Mucosa of rectum (tissue), 2 donors: ENCODE results near the gene CPNE9.

Experiments
- H3K27ac ChIP-seq, 2 donors: one replicate each; pipeline ENCODE4 v1.7.0; 2013; ENCODE audit warnings: inconsistent platforms in 2 of 2, low read depth in 2 of 2, low read length in 2 of 2
- H3K27me3 ChIP-seq, 2 donors: one replicate each; pipeline ENCODE4 v1.7.0; 2013; ENCODE audit warnings: low read length in 2 of 2; ENCODE audit not compliant: control insufficient read depth in 2 of 2, insufficient read depth in 2 of 2
- H3K36me3 ChIP-seq, 2 donors: one replicate each; pipeline ENCODE4 v1.7.0; 2013; ENCODE audit warnings: low read length in 2 of 2; ENCODE audit not compliant: control insufficient read depth in 2 of 2, insufficient read depth in 2 of 2
- H3K4me1 ChIP-seq, 2 donors: one replicate each; pipeline ENCODE4 v1.7.0; 2013; ENCODE audit warnings: low read length in 2 of 2, mild to moderate bottlenecking in 1 of 2; ENCODE audit not compliant: control insufficient read depth in 2 of 2, insufficient read depth in 2 of 2
- H3K4me3 ChIP-seq, 2 donors: one replicate each; pipeline ENCODE4 v1.7.0; 2013; ENCODE audit warnings: low read length in 2 of 2
- H3K9ac ChIP-seq, 2 donors: one replicate each; pipeline ENCODE4 v1.7.0; 2013; ENCODE audit warnings: low read length in 2 of 2, low read depth in 1 of 2, mild to moderate bottlenecking in 1 of 2
- H3K9me3 ChIP-seq, 2 donors: one replicate each; pipeline ENCODE4 v1.7.0; 2013; ENCODE audit warnings: low read length in 2 of 2; ENCODE audit not compliant: control insufficient read depth in 2 of 2
- donor health status: healthy.
- donor health status: Normal muscosa, but diverticular disease.

The CPNE9 gene

DNA sequence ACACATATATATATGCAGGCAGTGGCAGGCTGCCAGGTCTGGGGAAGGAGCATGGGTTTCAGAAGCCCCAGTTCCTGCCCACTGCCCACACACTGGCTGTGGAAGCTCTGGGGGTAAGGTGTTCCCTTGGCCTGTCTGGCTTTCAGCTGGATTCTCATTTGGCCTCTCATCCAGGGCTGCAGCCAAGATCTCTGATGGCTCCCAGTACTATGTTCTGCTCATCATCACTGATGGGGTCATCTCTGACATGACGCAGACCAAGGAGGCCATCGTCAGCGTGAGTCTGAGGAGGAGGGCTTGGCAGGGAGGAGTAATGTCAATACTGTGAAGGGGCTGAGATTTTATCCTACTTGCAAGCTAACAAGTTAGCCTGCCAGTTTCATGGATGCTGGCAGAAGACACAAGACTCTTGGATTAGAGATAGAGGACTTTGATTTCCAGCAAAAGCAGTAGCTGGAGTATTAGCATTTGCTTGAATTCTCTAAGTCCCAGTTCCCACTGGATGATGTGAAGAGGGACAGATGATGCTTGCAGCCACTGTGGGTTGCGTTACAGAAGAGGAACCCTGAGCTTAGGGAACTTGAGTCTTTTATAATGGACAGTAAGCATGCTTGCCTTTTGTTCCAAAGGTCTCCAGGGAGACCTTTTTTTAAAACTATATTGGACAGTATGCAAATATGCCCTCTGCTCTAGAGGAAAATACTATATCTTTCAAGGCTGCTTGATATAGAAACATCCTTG lies 22.3 kb downstream of the CPNE9 start:
- Histone ChIP-seq H3K9ac (no peak overlapping the region), H3K27ac (no peak overlapping the region), H3K4me3 (no peak overlapping the region), H3K9me3 (no peaks in the 10 kb centered on the region), H3K4me1 (peaks cover 2 to 5% of the 10 kb centered on the region in 2 donors), H3K36me3 (no peaks in the 10 kb centered on the region), H3K27me3 (no peaks in the 10 kb centered on the region)

DNA sequence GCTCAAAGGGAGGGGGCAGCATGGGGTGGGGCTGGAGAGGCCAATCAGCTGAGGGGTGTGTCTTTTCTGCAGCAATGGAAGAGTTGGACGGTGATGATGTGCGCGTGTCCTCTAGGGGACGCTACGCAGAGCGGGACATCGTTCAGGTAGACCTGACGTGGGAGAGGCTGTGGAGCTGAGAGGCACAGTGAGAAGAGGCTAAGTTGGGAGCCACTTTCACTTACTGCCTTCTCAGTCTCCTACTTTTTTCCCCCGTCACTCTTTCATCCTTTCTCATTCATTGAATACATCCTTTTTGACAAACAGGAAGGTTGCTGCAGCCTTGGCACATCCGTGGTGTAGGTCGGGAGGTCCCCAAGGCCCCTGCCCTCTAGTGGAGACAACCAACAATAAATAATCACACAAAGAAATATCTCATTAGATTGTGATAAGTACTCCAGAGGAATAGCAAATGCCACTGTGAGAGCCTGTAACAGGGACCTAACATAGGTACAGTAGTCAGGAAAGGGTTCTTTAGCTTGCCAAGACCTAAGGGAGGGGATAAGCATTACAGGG lies 23.5 kb downstream of the CPNE9 start:
- peaks cover 2 to 5% of the 10 kb centered on the region in 2 donors for H3K4me1 ChIP-seq
- no peaks in the 10 kb centered on the region for H3K27me3 ChIP-seq
- H3K36me3 ChIP-seq, result no peaks in the 10 kb centered on the region
- no peak overlapping the region for H3K27ac ChIP-seq
- peak overlapping the region in 1 of 2 donors; percentile 52 for H3K4me3 ChIP-seq
- no peak overlapping the region for H3K9ac ChIP-seq
- no peaks in the 10 kb centered on the region for H3K9me3 ChIP-seq

DNA sequence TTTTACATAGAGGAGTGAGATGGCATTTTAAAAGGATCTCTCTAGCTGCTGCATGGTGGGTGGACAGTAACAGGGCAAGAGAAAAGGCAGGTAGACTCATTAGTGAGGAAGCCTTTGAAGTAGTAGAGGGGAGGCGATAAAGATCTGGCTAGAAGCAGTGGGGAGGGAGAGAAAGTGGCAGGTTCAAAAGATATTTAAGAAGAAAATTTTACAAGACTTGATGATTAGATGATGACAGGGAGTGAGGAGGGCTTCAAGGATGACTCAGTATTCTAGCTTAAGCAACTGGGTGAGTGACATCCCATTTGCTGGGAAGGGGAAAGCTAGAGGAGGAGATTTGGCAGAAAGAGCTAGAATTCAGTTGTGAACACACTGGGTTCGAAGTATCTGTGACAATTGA lies 24.1 kb downstream of the CPNE9 start:
- no peak overlapping the region for H3K9ac ChIP-seq
- peaks cover 8 to 9% of the 10 kb centered on the region in 2 donors for H3K4me1 ChIP-seq
- H3K36me3 ChIP-seq, result no peaks in the 10 kb centered on the region
- H3K27ac ChIP-seq, result no peak overlapping the region
- no peak overlapping the region for H3K4me3 ChIP-seq
- H3K9me3 ChIP-seq, result no peaks in the 10 kb centered on the region
- no peaks in the 10 kb centered on the region for H3K27me3 ChIP-seq

DNA sequence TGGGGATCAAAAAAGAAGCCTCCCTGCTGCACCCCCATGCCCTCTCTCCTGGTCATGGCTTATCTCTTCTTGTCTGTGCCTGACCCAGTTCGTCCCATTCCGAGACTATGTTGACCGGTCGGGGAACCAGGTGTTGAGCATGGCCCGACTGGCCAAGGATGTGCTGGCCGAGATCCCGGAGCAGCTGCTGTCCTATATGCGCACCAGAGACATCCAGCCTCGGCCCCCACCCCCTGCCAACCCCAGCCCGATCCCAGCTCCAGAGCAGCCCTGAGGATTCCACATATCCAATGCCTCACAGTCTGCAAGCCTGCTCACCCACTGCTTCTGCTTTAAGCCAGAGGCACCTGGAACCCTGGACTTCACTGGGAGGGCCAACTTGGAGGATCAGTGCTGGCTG lies 25.8 kb downstream of the CPNE9 start:
- Histone ChIP-seq H3K36me3 (peaks cover 6 to 7% of the 10 kb centered on the region in 2 donors), H3K4me3 (no peak overlapping the region), H3K27me3 (no peaks in the 10 kb centered on the region), H3K9ac (no peak overlapping the region), H3K9me3 (no peaks in the 10 kb centered on the region), H3K4me1 (peaks cover 15% of the 10 kb centered on the region in 2 donors), H3K27ac (no peak overlapping the region)

DNA sequence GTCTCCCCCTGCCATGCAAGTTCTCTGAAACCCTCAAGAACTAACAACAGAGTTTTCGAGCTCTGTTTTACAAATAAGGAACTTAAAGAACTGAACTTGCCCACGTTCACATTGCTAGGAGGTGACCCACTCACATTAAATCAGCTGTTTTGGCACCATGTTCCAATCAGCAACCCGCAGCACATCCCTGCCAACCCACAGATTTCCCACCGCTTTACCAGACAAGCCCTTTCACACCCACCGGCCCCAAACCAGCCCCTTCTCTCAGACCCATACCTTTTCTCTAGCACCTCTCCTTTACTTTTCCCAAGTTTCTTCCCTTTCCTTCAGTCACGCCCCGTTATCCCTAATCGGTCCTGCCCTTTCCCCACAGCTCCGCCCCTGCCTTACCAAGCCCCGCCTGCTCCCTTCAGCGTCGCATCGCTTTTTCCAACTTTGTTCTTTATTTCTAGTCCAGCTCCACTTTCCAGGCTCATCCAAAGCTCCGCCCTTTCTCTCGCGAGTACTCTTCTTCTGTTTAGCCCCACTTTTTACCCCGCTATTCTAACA lies 27.1 kb downstream of the CPNE9 start:
- Histone ChIP-seq H3K27me3 (no peaks in the 10 kb centered on the region), H3K4me1 (peaks cover 15 to 16% of the 10 kb centered on the region in 2 donors), H3K4me3 (peak overlapping the region; percentile 69 to 84), H3K9me3 (no peaks in the 10 kb centered on the region), H3K9ac (peak overlapping the region; percentile 37 to 41), H3K36me3 (peaks cover 13 to 17% of the 10 kb centered on the region in 2 donors), H3K27ac (peak overlapping the region; percentile 71 to 94)

DNA sequence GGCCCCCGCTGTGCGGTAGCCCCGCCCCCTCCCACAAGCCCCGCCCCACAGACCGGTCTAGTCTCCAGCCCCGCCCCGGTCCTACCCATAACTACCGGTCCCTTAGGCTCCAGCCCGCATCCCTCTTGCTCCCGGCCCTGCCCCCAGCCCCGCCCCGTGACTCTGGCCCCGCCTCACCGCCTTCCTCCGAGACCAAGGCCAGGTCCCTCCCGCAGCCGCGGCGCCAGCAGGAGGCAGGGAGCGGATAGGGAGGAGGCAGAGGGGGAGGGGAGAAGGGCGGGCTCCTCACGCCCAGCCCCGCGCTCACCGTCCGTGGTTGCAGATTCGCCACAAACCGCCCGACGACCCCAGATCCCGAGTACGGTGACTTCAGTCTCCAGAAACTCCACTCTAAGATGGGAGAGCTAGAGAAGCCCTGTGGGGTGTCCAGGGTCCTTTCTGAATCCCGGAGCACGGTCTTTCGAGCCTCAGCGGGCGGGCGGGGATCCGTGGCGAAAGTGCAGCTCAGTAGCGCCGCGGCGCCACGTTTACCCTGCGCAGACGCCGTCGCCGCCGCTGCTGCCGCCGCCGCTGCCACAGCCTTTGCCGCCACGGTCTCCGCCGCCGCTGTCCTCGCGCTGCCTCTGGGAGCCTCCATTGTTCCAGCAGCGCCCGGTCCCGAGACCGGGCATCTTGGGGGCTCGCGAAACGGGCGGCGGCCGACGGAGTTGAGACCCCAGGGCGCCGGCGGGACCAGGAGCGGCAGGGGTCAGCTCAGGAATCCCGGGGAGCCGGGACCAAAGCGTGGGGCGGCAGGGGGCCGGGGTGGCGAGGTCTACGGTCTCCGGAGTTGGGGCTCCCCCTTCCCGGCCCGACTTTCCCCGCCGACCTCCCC lies 27.8 kb downstream of the CPNE9 start, which contains the start of gene BRPF1:
BRPF1 (plus strand) TSS at position 530 of the 874 bp plus-strand sequence. CDS start 2,406 bp downstream, outside the sequence.
- peak within 1 kb of the TSS; percentile 79 to 84 for H3K4me3 ChIP-seq
- H3K27ac ChIP-seq, result peak within 1 kb of the TSS; percentile 94 to 95
- no peaks in the 10 kb centered on the region for H3K27me3 ChIP-seq
- H3K4me1 ChIP-seq, result peaks cover 15 to 16% of the 10 kb centered on the region in 2 donors
- H3K9ac ChIP-seq, result peak within 1 kb of the TSS; percentile 84 to 94
- H3K36me3 ChIP-seq, result peaks cover 16 to 18% of the 10 kb centered on the region in 2 donors
- no peaks in the 10 kb centered on the region for H3K9me3 ChIP-seq

DNA sequence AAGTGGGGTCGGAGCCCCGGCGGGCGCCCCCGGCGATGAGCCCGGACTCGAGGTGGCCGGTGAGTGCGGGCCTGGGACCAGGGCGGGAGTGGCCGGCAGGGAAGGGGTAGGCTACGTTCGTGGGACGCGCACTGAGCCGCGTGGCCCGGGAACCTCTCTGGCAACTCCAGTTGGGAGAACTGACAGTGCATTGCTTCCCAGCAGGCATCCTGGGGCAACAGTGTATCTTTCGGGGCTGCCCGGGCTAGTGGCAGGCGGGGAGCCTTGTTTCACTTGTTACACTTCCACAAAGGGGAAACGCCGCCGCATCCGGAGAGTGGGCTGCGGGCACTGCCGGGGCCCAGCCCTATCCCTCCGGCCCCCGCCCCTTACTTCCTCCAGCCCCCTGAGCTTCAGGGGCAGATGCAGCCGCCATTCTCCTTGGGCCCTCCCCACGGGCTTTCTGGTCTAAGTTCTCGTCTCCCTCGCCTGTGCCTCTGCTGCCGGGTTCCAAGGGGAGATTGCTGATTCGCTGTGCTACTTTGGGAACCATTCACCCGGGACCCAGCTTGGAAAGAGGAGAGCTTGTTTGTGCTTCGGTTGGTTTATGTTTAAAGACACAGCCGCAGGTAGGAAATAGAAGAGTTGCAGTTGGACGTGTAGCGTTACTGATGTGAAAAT lies 28.6 kb downstream of the CPNE9 start:
- peak overlapping the region; percentile 94 to 95 for H3K27ac ChIP-seq
- peaks cover 22 to 26% of the 10 kb centered on the region in 2 donors for H3K36me3 ChIP-seq
- no peaks in the 10 kb centered on the region for H3K9me3 ChIP-seq
- peak overlapping the region; percentile 79 to 84 for H3K4me3 ChIP-seq
- peaks cover 15 to 16% of the 10 kb centered on the region in 2 donors for H3K4me1 ChIP-seq
- no peaks in the 10 kb centered on the region for H3K27me3 ChIP-seq
- peak overlapping the region; percentile 84 to 94 for H3K9ac ChIP-seq

DNA sequence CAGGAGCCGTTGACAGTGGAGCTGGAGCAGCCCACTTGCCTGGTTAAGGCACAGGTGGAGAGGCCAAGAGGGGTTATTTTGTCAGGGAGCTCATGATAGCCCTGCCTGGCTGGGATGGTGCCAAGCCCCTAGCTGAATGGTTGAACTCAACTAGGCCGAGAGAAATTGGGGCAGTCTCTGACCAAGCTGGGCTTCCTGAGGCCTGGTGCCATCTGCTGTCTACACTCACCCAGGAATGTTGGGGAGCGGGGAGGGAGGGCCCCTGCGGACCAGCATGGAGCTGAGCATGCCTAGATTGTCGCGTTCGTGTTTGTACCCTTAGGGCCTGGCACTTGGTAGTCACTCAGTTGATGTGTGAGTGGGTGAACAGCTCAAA lies 29.1 kb downstream of the CPNE9 start:
- Histone ChIP-seq H3K4me3 (peak overlapping the region; percentile 79 to 84), H3K27ac (no peak overlapping the region), H3K36me3 (peaks cover 28 to 31% of the 10 kb centered on the region in 2 donors), H3K27me3 (no peaks in the 10 kb centered on the region), H3K9ac (peak overlapping the region; percentile 43 to 84), H3K4me1 (peaks cover 15 to 16% of the 10 kb centered on the region in 2 donors), H3K9me3 (no peaks in the 10 kb centered on the region)

DNA sequence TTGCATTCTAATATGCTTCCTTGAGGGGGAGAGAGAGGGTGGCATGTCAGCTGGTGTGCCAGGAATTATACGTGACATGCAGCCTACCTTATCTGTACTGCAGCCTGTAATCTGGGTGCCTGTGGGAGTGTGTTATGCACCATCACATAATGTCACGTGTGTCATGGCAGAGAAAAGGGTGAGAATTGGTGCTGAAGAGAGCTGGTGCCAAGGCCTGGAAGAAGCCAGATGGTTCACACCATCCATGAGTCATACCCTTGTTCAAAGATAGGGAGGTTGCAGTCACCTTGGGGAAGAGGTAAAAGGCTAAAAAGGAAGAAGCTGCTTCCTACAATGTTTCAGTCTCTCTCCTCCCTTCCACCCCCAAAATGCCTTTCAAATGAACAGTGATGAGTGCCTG lies 33.2 kb downstream of the CPNE9 start:
- H3K27ac ChIP-seq, result no peak overlapping the region
- peaks cover 10 to 14% of the 10 kb centered on the region in 2 donors for H3K4me1 ChIP-seq
- no peaks in the 10 kb centered on the region for H3K9me3 ChIP-seq
- no peak overlapping the region for H3K9ac ChIP-seq
- peaks cover 64 to 70% of the 10 kb centered on the region in 2 donors for H3K36me3 ChIP-seq
- H3K4me3 ChIP-seq, result no peak overlapping the region
- H3K27me3 ChIP-seq, result no peaks in the 10 kb centered on the region
